K562 (cell line): Measurements from ENCODE around the gene GORASP1. TPM values are rescaled to one million over a fixed set of nuclear protein-coding genes. Genes with fewer than 3 reads are reported as not detected.

Source experiments
- ARID1B ChIP-seq: fragments of 450-650 bp; IDR thresholded peaks from 2 replicates; pipeline ENCODE4 v1.6.1; 2016; ENCODE audit warnings: antibody characterized with exemption, mild to moderate bottlenecking, inconsistent platforms
- ATF3 ChIP-seq, 2 experiments: fragments of 450-650 bp in 1 of 2; sonication (generic) in 1 of 2; formaldehyde crosslinking in 1 of 2; IDR thresholded peaks in 1 of 2; conservative IDR thresholded peaks in 1 of 2; 2 replicates each; pipeline versions ENCODE4 v1.6.1 to v1.8.1; 2016 to 2023; ENCODE audit warnings: mild to moderate bottlenecking in 2 of 2, moderate library complexity in 2 of 2, inconsistent platforms in 1 of 2, missing genetic modification reagents in 1 of 2
- DPF2 ChIP-seq: fragments of 450-650 bp; IDR thresholded peaks from 2 replicates; pipeline ENCODE4 v1.6.1; 2016
- FOSL1 ChIP-seq: fragments of 200-800 bp; sonication (Bioruptor generic); conservative IDR thresholded peaks from 2 replicates; pipeline ENCODE4 v1.6.1; 2016; ENCODE audit warnings: missing genetic modification characterization, missing compliant biosample characterization
- GATAD2A ChIP-seq: fragments of 450-650 bp; IDR thresholded peaks from 2 replicates; pipeline ENCODE4 v1.6.1; 2017
- NCOA1 ChIP-seq: fragments of 450-650 bp; IDR thresholded peaks from 2 replicates; pipeline ENCODE4 v1.6.1; 2016; ENCODE audit warnings: low read depth
- polyA plus RNA-seq, 8 experiments: library from polyadenylated mRNA; depleted of rRNA in 4 of 8; stranded (reverse) in 5 of 8; unstranded in 3 of 8; fragments of >200 nt; fragmentation: Nextera tagmentation in 2 of 8; fragmentation: Illumina TruSeq in 1 of 8; extraction: Ambion mirVana in 2 of 8; extraction: Trizol in 1 of 8; gene quantifications; 2 replicates each; pipeline versions ENCODE4 v1.2.1 to v1.2.3, GENCODE V29; 2011 to 2014; ENCODE audit warnings: inconsistent platforms in 1 of 8, missing spikeins in 1 of 8
- total RNA-seq, 7 experiments: library from RNA; depleted of rRNA in 6 of 7; stranded (reverse); fragments of >200 nt in 6 of 7; fragmentation: Illumina TruSeq in 2 of 7; extraction: Trizol in 2 of 7; gene quantifications; 2 replicates each; pipeline versions ENCODE4 v1.2.1 to v1.2.3, GENCODE V29; 2011 to 2021; ENCODE audit warnings: low replicate concordance in 1 of 7
- TF ChIP-seq, protein P1 (sequence below), 2 experiments: fragments of 450-650 bp; formaldehyde crosslinking in 1 of 2; IDR thresholded peaks; 2 replicates each; pipeline versions ENCODE4 v1.4.0 to v1.6.1; 2014 to 2020; ENCODE audit warnings: mild to moderate bottlenecking in 2 of 2, borderline replicate concordance in 1 of 2, low read depth in 1 of 2

GORASP1 gene
- total and polyA plus RNA-seq, 9 of the 15 experiments (the other 6 are each of a cell fraction or from before 2014, with no cell fraction given), result 8.4 to 87.9 (median 67.6) TPM

DNA sequence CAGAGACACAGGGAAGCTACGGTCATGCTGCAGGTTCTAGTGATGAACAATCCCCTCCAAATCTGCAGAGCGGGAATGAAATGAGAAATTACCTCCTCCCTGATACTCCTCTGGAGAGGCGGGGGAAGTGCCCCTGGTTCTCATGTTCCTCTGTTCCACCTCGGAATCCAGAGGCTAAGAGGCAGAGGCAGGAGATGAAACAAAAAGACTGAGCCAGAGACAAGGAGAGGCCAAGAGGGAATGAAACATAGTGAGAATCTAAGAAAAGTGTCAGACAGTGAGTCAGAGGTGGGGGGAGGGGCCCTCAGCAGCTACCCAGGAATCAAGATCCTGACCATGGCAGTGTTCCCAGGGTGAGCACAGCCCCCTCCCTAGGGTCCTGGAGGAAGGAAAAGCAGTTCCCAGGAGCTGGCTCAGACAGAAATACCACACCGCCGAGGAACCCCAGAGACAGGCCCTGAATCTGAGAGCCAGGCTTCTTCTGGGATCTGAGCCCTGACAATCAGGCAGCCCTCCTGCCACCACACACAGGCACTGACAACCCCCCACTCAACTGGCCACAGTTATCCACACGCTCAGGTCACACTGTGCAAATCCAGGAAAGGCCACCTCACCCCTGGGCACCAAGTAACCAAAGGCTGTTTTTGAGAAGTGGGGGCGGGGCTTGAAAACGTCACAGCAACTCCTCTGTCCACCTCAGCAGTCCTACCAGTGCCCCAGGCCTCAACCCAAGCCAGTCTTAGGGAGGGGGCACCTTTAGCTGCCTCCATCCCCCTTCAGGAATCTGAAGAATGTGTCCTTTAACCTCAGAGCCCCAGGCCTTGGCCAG, 43.6 kb upstream of the GORASP1 start (continued):
- TF ChIP-seq, protein P1, sequence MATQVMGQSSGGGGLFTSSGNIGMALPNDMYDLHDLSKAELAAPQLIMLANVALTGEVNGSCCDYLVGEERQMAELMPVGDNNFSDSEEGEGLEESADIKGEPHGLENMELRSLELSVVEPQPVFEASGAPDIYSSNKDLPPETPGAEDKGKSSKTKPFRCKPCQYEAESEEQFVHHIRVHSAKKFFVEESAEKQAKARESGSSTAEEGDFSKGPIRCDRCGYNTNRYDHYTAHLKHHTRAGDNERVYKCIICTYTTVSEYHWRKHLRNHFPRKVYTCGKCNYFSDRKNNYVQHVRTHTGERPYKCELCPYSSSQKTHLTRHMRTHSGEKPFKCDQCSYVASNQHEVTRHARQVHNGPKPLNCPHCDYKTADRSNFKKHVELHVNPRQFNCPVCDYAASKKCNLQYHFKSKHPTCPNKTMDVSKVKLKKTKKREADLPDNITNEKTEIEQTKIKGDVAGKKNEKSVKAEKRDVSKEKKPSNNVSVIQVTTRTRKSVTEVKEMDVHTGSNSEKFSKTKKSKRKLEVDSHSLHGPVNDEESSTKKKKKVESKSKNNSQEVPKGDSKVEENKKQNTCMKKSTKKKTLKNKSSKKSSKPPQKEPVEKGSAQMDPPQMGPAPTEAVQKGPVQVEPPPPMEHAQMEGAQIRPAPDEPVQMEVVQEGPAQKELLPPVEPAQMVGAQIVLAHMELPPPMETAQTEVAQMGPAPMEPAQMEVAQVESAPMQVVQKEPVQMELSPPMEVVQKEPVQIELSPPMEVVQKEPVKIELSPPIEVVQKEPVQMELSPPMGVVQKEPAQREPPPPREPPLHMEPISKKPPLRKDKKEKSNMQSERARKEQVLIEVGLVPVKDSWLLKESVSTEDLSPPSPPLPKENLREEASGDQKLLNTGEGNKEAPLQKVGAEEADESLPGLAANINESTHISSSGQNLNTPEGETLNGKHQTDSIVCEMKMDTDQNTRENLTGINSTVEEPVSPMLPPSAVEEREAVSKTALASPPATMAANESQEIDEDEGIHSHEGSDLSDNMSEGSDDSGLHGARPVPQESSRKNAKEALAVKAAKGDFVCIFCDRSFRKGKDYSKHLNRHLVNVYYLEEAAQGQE (IDR thresholded peaks at IDR 0.05; ENCODE audit: borderline replicate concordance), result 0 out of 2 replicates have a peak, but pooled peaks have one; percentile 4
- TF ChIP-seq, protein P1 (CRISPR knock-in tag; IDR thresholded peaks at IDR 0.05; ENCODE audit: low read depth), result no peak
- TF ChIP-seq ARID1B, result peak; percentile 75
- peak; percentile 93 for TF ChIP-seq DPF2
- TF ChIP-seq FOSL1, result peak; percentile 96
- peak; percentile 61; the same call in 1 of the 2 replicates for TF ChIP-seq GATAD2A
- TF ChIP-seq ATF3 (IDR thresholded peaks at IDR 0.05), result peak; percentile 94
- 0 out of 2 replicates have a peak, but pooled peaks have one; percentile 40 for TF ChIP-seq ATF3 (CRISPR knock-in tag; conservative IDR thresholded peaks at IDR 0.05)
- no peak for TF ChIP-seq NCOA1
